ENCODE data around the gene WFDC5.
"Not testable (repeated sequence)": the region's sequence is repeated elsewhere in the genome, so short reads cannot be mapped to it uniquely, and the experiment has no call there.

WFDC5 gene, protein sequence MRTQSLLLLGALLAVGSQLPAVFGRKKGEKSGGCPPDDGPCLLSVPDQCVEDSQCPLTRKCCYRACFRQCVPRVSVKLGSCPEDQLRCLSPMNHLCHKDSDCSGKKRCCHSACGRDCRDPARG

DNA sequence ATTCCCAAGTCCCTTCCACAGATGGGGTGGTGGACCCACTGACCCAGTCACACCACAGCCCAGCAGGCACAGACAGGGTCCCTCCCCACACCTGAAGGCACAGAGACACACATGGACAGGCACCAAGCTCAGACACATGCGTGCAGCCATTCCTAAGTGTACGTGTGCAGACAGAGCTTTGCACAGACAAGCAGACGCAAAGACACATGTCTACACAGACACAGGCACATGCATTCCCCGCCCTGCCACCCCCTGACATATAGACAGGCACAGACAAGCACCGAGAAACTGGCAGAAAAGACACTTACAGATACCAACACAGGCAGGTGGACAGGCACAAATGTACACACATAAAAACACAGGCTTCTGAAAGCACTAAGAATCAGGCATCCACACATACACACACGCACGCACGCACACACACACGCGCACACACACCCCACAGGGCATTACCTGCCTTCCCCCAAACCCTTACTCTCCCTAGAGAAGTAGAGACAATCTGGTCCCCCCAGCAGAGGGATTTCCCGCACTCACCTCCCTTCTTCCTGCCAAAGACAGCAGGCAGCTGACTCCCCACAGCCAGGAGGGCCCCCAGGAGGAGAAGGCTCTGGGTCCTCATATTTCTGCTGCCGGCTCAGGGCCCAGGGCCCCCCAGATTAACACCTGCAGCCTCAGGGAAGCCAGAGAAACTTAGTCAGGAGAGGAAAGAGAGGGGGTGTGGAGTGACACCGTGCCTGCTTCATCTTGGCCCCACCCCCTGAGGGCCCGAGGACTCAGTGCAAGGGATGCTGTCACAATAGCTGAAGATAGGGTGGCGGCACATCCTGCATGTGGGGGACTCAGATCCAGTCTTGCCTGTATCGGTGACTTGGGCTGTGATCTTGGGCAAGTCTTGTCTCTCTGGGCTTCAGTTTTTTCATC is at the start of gene WFDC5:
Gene WFDC5 (minus strand): TSS at position 710 of the 921 bp plus-strand sequence. CDS start 91 bp downstream, at position 619.
- Mint-ChIP-seq H3K9me3 (no peaks in the 10 kb centered on the region), H3K27ac (no peak within 1 kb of the TSS), H3K4me3 (no peak within 1 kb of the TSS), H3K27me3 (peaks cover 2% of the 10 kb centered on the region), H3K36me3 (no peaks in the 10 kb centered on the region), H3K4me1 (no peaks in the 10 kb centered on the region)

DNA sequence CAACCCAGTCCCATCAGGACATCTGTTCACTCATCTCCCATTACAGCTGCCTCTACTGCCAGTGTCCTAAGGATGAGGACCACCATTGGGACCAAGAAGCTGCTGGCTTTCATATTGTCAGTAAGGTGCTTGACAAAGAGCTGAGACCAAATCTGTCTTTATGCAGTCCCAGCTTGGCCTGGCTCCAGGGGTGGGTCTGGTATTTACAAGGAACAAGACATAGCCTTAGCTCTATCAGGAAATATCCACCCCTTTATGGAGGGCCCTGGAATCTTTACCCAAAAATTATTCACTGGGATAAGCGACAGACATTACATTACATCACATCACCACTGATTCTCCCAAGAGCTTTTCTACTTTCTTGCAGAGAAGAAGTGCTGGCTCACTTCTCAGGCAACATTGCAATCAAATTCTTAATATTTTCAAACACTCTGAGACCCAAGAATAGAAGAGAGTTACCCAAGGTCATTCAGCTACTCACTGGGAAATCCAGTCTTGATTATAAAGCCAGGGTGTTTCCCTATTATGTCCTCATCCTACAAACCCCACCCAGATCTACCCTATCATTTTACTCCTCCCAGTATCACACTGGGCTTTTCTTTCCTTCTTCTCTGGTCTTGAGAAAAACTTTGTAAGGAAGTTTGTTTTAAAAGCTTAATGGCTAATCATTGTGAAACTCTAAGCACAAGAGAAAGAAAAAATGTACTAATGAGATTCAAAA is 48.3 kb upstream of the WFDC5 start:
- Mint-ChIP-seq H3K4me3 (no peak overlapping the region), H3K4me1 (no peaks in the 10 kb centered on the region), H3K9me3 (peaks cover 52% of the 10 kb centered on the region), H3K27me3 (peaks cover 43% of the 10 kb centered on the region), H3K27ac (no peak overlapping the region), H3K36me3 (peaks cover 15% of the 10 kb centered on the region)

DNA sequence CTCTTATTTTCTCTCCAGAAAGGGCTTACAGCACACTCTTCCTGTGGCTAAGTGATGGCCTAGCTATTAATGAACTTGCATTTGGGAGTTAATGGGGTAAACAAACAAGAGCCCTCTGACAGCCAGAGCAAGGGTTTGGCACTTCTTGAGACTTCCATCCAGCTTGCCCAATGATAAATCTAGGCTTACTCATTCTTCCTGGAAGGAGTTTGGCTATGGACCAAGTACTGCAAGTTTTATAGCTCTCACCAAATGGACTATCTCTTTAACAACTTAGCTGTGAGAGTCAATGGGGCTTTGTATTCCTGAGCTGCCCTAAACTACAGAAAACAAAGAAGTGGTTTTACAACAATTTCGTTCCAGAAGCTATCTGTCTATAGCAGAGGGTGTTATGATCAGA is 43.0 kb upstream of the WFDC5 start:
- Mint-ChIP-seq H3K4me3 (no peak overlapping the region), H3K27me3 (peaks cover 33% of the 10 kb centered on the region), H3K9me3 (peaks cover 28% of the 10 kb centered on the region), H3K36me3 (peaks cover 10% of the 10 kb centered on the region), H3K27ac (no peak overlapping the region), H3K4me1 (no peaks in the 10 kb centered on the region)

DNA sequence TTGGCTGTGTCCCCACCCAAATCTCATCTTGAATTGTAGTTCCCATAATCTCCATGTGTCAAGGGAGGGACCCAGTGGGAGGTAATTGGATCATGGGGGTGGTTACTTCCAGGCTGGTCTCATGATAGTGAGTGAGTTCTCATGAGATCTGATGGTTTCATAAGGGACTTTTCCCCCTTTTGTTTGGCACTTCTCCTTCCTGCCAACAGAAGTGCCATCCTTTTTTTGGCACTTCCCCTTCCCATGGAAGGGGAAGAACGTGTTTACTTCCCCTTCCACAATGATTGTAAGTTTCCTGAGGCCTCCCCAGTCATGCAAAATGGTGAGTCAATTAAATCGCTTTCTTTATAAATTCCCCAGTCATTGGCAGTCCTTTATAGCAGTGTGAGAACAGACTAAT is 41.7 kb upstream of the WFDC5 start:
- Mint-ChIP-seq H3K36me3 (peaks cover 8% of the 10 kb centered on the region), H3K27ac (no peak overlapping the region), H3K4me1 (no peaks in the 10 kb centered on the region), H3K9me3 (peaks cover 18% of the 10 kb centered on the region), H3K27me3 (peaks cover 27% of the 10 kb centered on the region), H3K4me3 (no peak overlapping the region)

DNA sequence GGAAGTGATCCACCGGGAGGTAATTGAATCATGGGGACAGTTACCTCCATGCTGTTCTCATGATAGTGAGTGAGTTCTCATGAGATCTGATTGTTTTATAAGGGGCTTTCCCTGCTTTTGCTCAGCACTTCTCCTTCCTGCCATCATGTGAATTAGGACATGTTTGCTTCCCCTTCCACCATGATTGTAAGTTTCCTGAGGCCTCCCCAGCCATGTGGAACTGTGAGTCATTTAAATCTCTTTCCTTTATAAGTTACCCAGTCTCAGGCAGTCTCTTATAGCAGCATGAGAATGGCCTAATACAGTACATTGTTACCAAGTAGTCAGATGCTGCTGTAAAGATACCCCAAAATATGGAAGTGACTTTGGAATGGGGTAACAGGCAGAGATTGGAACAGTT is 39.8 kb upstream of the WFDC5 start:
- not testable (repeated sequence) for H3K36me3 Mint-ChIP-seq, H3K4me3 Mint-ChIP-seq, H3K4me1 Mint-ChIP-seq, H3K27ac Mint-ChIP-seq
- Mint-ChIP-seq H3K9me3 (peaks cover 12% of the 10 kb centered on the region), H3K27me3 (peaks cover 26% of the 10 kb centered on the region)

DNA sequence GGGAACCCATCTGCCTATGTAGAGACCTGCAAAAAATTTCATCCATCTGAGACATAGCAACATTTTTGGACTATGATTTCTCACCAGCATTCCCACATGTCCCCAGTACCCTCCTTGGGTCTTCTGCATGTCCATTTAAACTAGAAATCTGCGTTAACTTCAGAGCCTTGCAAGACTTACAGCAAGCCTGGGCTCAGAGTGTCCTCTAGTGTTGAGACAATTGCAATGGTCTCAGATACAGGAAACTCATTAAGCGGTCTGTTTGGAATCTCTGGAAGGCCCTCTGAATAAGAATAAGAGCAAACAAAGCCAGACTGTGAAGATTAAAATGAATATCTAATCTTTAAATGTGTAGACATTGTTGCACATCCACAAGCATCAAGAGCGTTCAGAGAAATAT is 39.2 kb upstream of the WFDC5 start:
- Mint-ChIP-seq H3K9me3 (peaks cover 9% of the 10 kb centered on the region), H3K27me3 (peaks cover 26% of the 10 kb centered on the region), H3K36me3 (peaks cover 6% of the 10 kb centered on the region), H3K4me1 (no peaks in the 10 kb centered on the region), H3K4me3 (no peak overlapping the region), H3K27ac (no peak overlapping the region)

DNA sequence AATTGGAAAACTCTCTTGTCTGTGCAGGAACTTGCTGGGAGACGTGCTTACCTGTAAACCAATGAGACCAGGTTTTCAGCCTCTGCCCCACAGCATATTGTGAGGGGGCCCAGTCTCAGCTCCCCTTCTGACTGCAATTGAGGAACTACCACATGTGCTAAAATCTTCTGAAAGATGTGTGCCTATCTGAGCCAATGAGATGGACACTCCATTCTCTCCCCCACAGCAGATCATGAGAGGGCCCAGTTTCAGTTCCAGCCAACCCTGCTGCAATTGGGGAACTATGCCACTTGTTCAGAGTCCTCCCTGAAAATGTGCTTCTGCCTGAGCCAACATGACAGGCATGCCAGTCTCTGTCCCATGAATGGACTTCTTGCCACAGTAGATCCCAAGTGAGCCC is 38.8 kb upstream of the WFDC5 start:
- Mint-ChIP-seq H3K27ac (no peak overlapping the region), H3K9me3 (peaks cover 5% of the 10 kb centered on the region), H3K4me1 (no peaks in the 10 kb centered on the region), H3K27me3 (peaks cover 22% of the 10 kb centered on the region), H3K4me3 (no peak overlapping the region), H3K36me3 (peaks cover 3% of the 10 kb centered on the region)

DNA sequence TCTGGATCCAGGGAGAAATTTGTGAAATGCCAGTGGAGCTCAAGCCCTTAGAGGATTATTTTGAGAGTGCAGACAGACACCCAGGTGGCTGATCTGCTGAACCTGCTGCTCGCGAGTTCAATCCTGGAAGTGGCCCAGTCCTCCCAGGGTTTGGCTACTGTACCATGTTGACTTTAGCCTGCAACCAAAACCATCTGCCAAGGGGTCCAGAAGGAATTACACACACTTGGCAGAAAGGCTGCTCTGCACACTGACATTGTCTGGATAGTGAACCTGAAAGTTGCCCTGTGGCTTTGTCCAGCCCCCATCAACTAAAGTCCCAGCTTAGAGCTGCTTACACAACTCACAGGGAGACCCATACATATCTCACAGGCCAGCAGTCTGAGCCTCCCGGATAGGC is 38.2 kb upstream of the WFDC5 start:
- no peaks in the 10 kb centered on the region for H3K36me3 Mint-ChIP-seq
- no peak overlapping the region for H3K4me3 Mint-ChIP-seq
- H3K27ac Mint-ChIP-seq, result no peak overlapping the region
- H3K9me3 Mint-ChIP-seq, result no peaks in the 10 kb centered on the region
- no peaks in the 10 kb centered on the region for H3K4me1 Mint-ChIP-seq
- H3K27me3 Mint-ChIP-seq, result peaks cover 23% of the 10 kb centered on the region

DNA sequence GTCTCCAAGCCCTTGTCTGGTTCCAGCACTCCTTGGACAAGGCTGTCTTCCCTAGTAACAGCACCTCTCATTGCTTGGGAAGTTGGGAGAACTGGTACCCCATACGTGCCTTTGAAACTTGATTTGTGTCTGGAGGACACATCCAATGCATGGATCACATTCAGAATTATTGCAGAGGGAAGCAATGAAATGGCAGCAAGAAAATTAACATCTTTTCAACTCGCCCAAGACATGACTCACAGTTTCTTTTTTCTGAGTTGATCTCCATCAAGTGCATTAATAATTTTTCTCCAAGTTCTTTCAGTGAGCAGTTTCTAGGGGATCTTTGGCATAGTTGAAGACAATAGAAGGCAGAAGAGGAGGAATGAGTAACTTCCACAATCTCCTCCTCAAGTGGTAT is 37.4 kb upstream of the WFDC5 start:
- no peak overlapping the region for H3K27ac Mint-ChIP-seq
- no peaks in the 10 kb centered on the region for H3K36me3 Mint-ChIP-seq
- peaks cover 24% of the 10 kb centered on the region for H3K27me3 Mint-ChIP-seq
- no peaks in the 10 kb centered on the region for H3K4me1 Mint-ChIP-seq
- no peaks in the 10 kb centered on the region for H3K9me3 Mint-ChIP-seq
- no peak overlapping the region for H3K4me3 Mint-ChIP-seq

DNA sequence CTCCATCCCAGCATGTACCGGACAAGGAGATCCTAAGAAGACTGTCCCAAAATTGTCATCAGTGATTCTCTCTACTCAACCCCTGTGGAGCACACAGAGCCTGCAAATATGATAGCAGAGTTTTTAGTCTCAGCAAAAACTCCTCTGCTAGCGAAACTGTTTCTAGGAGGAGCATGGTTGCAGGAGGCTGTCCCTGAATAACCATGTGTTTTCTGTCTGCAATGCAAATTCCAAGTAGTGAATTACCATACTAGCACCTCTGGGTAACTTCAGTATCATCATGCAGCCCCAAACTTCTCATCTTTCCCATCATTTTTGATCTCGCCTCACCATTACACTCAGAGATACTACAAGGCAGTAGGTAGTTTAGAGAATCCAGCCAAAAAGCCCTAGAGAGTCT is 34.1 kb upstream of the WFDC5 start:
- Mint-ChIP-seq H3K27me3 (peaks cover 21% of the 10 kb centered on the region), H3K4me3 (no peak overlapping the region), H3K9me3 (no peaks in the 10 kb centered on the region)

DNA sequence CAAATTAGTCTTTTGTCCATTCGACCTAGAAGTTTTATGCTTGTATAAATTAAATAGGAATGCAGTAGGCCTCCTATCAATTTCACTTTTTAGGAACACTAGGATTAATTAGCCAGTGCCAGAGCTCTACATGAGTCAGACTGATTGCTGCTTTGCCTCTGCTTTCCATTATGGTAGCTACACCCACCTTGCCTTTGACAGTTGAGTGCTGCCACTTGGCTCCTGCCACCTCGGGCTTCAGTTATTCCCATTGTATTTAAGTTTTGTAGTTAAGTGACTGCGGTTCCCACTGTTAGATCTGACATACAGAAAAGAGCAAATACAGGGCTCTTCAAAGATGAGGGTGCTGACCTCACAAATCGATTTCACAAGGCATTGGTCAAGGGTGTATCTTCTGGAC is 25.9 kb upstream of the WFDC5 start:
- no peak overlapping the region for H3K27ac Mint-ChIP-seq
- H3K27me3 Mint-ChIP-seq, result peaks cover 4% of the 10 kb centered on the region
- H3K4me1 Mint-ChIP-seq, result no peaks in the 10 kb centered on the region
- no peaks in the 10 kb centered on the region for H3K36me3 Mint-ChIP-seq
- H3K4me3 Mint-ChIP-seq, result no peak overlapping the region
- H3K9me3 Mint-ChIP-seq, result no peaks in the 10 kb centered on the region

More for the DNA sequence above, 34.1 kb upstream of the WFDC5 start:
- Mint-ChIP-seq H3K27ac (no peak overlapping the region), H3K36me3 (no peaks in the 10 kb centered on the region), H3K4me1 (no peaks in the 10 kb centered on the region)

DNA sequence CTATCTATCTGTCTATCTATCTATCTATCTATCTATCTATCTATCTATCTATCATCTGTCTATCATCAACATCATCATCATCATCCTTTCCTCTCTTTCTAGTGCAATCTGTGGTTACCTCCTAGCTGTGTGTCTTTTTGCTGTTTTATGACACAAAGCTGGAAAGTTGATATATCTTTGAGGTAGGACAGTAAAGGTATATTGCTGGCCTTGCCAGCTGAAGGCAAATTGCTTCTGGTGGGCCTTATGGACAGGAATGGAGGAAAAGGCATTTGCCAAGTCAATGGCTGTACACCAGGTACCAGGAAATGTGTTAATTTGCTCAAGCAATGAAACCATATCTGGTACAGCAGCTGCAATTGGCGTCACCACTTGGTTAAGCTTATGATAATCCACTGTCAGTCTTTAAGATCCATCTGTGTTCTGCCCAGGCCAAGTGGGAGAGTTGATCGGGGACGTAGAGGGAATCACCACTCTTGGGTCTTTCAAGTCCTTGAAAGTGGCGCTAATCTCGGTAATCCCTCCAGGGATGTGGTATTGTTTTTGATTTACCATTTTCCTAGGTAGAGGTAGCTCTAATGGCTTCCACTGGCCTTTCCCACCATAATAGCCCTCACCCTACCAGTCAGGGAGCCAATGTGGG is 24.9 kb upstream of the WFDC5 start:
- not testable (repeated sequence) for H3K36me3 Mint-ChIP-seq, H3K4me1 Mint-ChIP-seq, H3K9me3 Mint-ChIP-seq, H3K4me3 Mint-ChIP-seq, H3K27me3 Mint-ChIP-seq, H3K27ac Mint-ChIP-seq

DNA sequence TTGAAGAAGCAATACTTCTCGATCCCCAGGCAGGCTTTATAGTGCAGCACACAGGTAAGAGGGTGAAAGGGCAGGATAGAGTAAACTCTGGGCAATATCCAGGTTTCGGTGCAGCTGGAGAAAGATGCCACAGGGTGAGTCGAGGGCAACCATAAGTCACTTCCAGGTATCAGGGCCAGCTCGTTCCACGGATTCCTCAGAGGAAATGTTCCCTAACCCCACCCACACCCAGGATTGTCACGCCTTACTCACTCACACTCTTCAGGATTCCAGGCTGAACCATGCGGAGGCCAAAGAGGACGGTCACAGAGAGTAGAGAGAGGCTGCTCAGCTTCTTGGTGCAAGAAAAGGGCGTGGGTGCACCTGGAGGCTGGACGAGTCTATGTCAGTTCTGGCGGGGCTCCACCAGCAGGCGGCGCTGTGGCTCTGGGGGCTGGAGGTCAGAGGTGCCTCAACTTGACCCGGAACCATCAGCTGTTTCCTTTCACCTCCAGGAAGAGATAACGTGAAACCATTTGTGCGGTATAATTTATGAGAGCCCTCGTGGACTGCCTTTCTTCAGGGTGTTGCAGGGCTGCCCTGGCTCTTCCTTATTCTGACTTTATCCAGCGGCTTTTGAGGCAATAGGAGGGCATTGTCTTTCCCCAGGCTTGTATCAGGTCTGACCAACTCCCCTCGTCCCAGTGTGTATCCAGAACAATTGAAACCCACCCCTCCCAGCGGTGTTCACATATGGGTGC is 23.8 kb upstream of the WFDC5 start:
- Mint-ChIP-seq H3K4me3 (no peak overlapping the region), H3K36me3 (peaks cover 4% of the 10 kb centered on the region), H3K4me1 (no peaks in the 10 kb centered on the region), H3K9me3 (peaks cover 7% of the 10 kb centered on the region), H3K27ac (no peak overlapping the region), H3K27me3 (peaks cover 9% of the 10 kb centered on the region)

DNA sequence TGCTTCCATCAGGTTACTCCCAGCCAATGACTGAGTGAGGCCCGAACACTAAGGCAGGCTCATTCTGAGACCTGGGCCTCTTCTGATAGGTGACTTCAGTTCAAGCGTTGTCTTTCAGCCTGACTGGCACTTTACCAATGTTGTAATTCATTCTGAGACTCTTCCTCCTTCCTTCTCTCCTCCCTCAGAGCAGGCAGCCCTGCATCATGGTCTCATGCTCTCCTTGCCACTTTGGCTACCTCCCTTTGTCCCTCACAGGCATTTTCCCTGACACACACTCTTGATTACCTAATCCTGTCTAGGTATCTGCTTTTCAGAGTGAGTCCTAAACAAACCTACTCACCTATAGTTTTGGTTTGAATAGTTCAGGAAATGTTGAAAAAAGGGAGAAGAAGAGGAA is 21.9 kb upstream of the WFDC5 start:
- Mint-ChIP-seq H3K4me1 (no peaks in the 10 kb centered on the region), H3K9me3 (peaks cover 7% of the 10 kb centered on the region), H3K27ac (no peak overlapping the region), H3K4me3 (no peak overlapping the region), H3K27me3 (peaks cover 17% of the 10 kb centered on the region), H3K36me3 (peaks cover 4% of the 10 kb centered on the region)

DNA sequence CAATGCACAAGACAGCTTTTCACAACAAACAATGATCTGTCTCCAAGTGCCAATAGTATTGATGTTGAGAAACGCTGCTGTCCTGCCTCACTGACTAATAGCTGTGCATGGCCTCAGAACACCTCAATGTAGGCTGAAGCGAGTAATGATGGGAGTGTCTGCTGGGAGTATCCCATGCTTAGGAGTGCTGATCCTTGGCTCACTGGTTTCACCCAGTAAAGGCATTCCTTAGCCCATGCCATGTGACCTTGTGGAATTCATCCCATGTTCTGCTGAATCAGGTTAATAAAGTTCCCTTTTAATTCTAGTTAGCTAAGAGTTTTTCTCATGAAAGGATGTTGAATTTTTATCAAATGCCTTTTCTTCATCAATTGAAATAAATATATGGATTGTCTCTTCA is 13.1 kb upstream of the WFDC5 start:
- no peak overlapping the region for H3K27ac Mint-ChIP-seq
- peaks cover 27% of the 10 kb centered on the region for H3K27me3 Mint-ChIP-seq
- H3K4me3 Mint-ChIP-seq, result no peak overlapping the region
- H3K4me1 Mint-ChIP-seq, result no peaks in the 10 kb centered on the region
- H3K9me3 Mint-ChIP-seq, result no peaks in the 10 kb centered on the region
- H3K36me3 Mint-ChIP-seq, result no peaks in the 10 kb centered on the region
